GM12864 (cell line): ENCODE data around the gene AMOTL1.

Experiments
- DNase-seq: peaks from one replicate; pipeline ENCODE4 v3.0.0-alpha.2; 2011; ENCODE audit warnings: low read depth
- H3K4me3 ChIP-seq: 2 replicates; pipeline ENCODE4 v1.5.1; 2011; ENCODE audit warnings: mild to moderate bottlenecking, low read depth, low read length, control low read depth
- CTCF ChIP-seq: IDR thresholded peaks from 2 replicates; pipeline ENCODE4 v1.5.1; 2011; ENCODE audit warnings: low read depth, mild to moderate bottlenecking, moderate library complexity, low read length, control low read depth, inconsistent platforms; ENCODE audit errors: missing control alignments

The AMOTL1 gene

GRCh38 chr11:94883878-94884277, 115.7 kb downstream of the AMOTL1 start:
- no peak for TF ChIP-seq CTCF
- DNase-seq = no peak
- no peak overlapping the region for H3K4me3 ChIP-seq

- H3K4me3 ChIP-seq = no peak overlapping the region
- DNase-seq = no peak
- no peak for TF ChIP-seq CTCF
Observed at GRCh38 chr11:94884376-94884775, 116.2 kb downstream of the AMOTL1 start.

GRCh38 chr11:94885133-94885532, 117.0 kb downstream of the AMOTL1 start:
- H3K4me3 ChIP-seq = no peak overlapping the region
- DNase-seq = no peak
- TF ChIP-seq CTCF = no peak

- DNase-seq = no peak
- no peak overlapping the region for H3K4me3 ChIP-seq
- no peak for TF ChIP-seq CTCF
Observed at GRCh38 chr11:94885581-94885980, 117.4 kb downstream of the AMOTL1 start.

- DNase-seq = no peak
- no peak for TF ChIP-seq CTCF
- no peak overlapping the region for H3K4me3 ChIP-seq
Observed at GRCh38 chr11:94888204-94888603, 120.0 kb downstream of the AMOTL1 start.

- H3K4me3 ChIP-seq = no peak overlapping the region
- no peak for DNase-seq
- TF ChIP-seq CTCF = no peak
Observed at GRCh38 chr11:94895451-94895850, 127.3 kb downstream of the AMOTL1 start.

GRCh38 chr11:94895971-94896370, 127.8 kb downstream of the AMOTL1 start:
- TF ChIP-seq CTCF = no peak
- H3K4me3 ChIP-seq = no peak overlapping the region
- no peak for DNase-seq
